ENCODE data around the gene SPNS3. TPM values are rescaled to one million over a fixed set of nuclear protein-coding genes. Genes with fewer than 3 reads are reported as not detected.

Gene SPNS3
- total and polyA plus RNA-seq, 2 of the 8 experiments (the other 6 are each of a cell fraction or from before 2014, with no cell fraction given) = not detected

- TF ChIP-seq MAX (IDR thresholded peaks at IDR 0.05) (no peak), GTF2F1 (IDR thresholded peaks at IDR 0.05; ENCODE audit: borderline replicate concordance, low read depth, low read length) (no peak), POU5F1 (IDR thresholded peaks at IDR 0.05; ENCODE audit: low read depth, low read length) (no peak), ASH2L (IDR thresholded peaks at IDR 0.05; ENCODE audit: low read length) (no peak), HDAC6 (IDR thresholded peaks at IDR 0.05; ENCODE audit: low read depth, low read length) (no peak), SP4 (IDR thresholded peaks at IDR 0.05; ENCODE audit: low read length) (no peak)
Observed at GRCh38 chr17:4450710-4451316, 17.1 kb downstream of the SPNS3 start (continued).
